SK-N-MC (cell line): ENCODE results near the gene SLC45A2.

Experiments
- EZH2 ChIP-seq: fragments of 200-600 bp; sonication (generic); IDR thresholded peaks from one replicate; pipeline ENCODE4 v1.6.1; 2017; ENCODE audit warnings: antibody characterized with exemption
- POLR2AphosphoS5 ChIP-seq: IDR thresholded peaks from 2 replicates; pipeline ENCODE4 v1.6.1; 2012; ENCODE audit warnings: mild to moderate bottlenecking, low read depth, low read length, borderline replicate concordance

DNA sequence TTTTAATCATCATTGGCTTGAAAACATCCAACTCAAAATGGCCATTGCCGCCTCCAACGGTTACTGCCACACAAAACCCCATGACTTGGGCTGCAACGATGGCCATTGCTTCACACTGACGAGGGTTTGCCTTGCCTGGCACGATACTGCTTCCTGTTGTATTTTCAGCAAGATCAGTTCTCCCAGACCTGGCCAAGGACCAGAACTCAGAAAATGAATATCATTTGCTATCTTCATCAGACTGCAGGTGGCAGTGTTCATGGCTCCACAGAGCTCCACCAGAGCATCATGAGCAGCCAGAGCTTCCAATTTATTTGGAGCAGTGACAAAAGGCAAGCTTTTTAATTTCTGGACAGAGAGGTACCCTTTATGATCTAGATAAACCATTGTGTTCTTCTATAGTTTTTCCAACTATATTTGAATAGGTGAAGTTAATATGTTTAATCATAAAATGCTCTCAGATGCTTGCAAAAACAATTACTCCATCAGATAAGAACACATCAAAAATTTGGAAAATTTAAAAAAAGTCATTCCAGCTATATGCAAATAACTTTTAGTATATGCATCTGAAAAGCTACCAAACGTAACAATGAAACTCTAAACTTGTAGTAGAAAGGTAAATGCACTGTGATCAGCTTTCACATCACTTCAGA, 13.0 kb upstream of the SLC45A2 start:
- no peak for TF ChIP-seq EZH2
- no peak for TF ChIP-seq POLR2AphosphoS5
